B cell (primary cell): Measurements from ENCODE around the gene RPS28.

Experiments
- EZH2 ChIP-seq: IDR thresholded peaks from 2 replicates; pipeline ENCODE4 v1.6.1; 2012; ENCODE audit warnings: borderline replicate concordance, low read depth, mild to moderate bottlenecking, moderate library complexity, low read length; ENCODE audit not compliant: insufficient read depth, poor library complexity, severe bottlenecking
- TF ChIP-seq, protein P1 (sequence below): fragments of 200-600 bp; IDR thresholded peaks from one replicate; pipeline ENCODE4 v1.8.0; 2022; ENCODE audit warnings: antibody characterized with exemption, mild to moderate bottlenecking

DNA sequence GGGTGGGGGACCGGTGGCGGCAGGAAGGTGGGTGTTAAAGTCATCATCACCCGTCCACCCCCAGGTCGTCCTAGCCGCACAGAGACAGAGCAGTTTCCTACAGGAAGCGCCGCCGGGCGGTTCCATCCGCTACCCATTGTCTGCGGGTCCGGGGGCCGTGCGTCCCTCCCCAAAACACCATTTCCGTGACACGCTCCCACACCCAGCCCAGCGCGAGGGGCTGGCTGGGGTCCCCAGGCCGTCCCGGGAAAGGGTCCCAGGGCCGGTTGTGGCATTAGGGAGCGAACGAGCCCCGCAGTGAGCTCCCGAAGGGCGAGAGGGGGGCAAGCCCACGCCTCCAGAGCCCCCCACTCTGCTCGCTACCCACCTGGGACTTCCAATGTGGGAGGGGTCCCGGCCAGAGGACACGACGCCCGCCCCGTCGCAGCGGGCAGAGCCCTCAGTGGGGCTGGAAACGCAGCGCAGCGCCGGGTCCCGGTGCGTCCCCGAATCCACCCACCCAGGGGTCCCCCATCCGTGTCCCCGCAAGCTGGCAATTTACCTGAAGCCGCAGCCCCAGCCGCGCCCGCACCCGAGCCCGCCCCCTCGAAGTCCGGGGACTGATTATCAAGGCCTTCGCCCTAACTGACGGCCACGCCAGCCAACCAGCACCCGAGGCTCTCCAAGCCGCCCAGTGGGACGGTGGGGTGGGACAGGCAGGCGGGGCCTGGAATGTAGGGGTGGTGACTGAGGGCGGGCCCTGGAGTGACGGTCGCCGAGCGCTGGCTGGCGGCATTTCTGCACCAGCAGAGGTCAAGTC, 21.6 kb downstream of the RPS28 start, which contains the start of gene KANK3:
- TF ChIP-seq, protein P1, sequence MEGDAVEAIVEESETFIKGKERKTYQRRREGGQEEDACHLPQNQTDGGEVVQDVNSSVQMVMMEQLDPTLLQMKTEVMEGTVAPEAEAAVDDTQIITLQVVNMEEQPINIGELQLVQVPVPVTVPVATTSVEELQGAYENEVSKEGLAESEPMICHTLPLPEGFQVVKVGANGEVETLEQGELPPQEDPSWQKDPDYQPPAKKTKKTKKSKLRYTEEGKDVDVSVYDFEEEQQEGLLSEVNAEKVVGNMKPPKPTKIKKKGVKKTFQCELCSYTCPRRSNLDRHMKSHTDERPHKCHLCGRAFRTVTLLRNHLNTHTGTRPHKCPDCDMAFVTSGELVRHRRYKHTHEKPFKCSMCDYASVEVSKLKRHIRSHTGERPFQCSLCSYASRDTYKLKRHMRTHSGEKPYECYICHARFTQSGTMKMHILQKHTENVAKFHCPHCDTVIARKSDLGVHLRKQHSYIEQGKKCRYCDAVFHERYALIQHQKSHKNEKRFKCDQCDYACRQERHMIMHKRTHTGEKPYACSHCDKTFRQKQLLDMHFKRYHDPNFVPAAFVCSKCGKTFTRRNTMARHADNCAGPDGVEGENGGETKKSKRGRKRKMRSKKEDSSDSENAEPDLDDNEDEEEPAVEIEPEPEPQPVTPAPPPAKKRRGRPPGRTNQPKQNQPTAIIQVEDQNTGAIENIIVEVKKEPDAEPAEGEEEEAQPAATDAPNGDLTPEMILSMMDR: no peak
- peak; percentile 10 for TF ChIP-seq EZH2
